CD4-positive, CD25-positive, alpha-beta regulatory T cell (primary cell): ENCODE measurements around the gene SIX3. TPM values are rescaled to one million over a fixed set of nuclear protein-coding genes. Genes with fewer than 3 reads are reported as not detected.

ENCODE experiments used
- ATAC-seq, 2 donors: fragments of 150-1000 bp; cut with Tn5 transposase; one replicate each; pipeline ENCODE4 v1.10.0; 2021; ENCODE audit warnings: low read depth in 2 of 2, moderate number of reproducible peaks in 2 of 2, moderate library complexity in 1 of 2
- DNase-seq, 3 donors: peaks; one replicate each; pipeline versions ENCODE4 v3.0.0 to v3.0.0-alpha.2; 2012 to 2022; ENCODE audit warnings: mixed read lengths in 1 of 3
- H3K27ac ChIP-seq: one replicate; pipeline ENCODE4 v1.7.0; 2013; ENCODE audit warnings: mild to moderate bottlenecking, low read length; ENCODE audit not compliant: insufficient read depth, poor library complexity, severe bottlenecking
- H3K27me3 ChIP-seq: one replicate; pipeline ENCODE4 v1.7.0; 2013; ENCODE audit warnings: low read length; ENCODE audit not compliant: control insufficient read depth, insufficient read depth
- H3K36me3 ChIP-seq: one replicate; pipeline ENCODE4 v1.7.0; 2013; ENCODE audit warnings: mild to moderate bottlenecking, low read length, moderate library complexity; ENCODE audit not compliant: control insufficient read depth, insufficient read depth
- H3K4me1 ChIP-seq: 2 replicates; pipeline ENCODE4 v1.7.0; 2013; ENCODE audit warnings: mild to moderate bottlenecking, low read length; ENCODE audit not compliant: insufficient read depth, control insufficient read depth, poor library complexity, severe bottlenecking
- H3K4me3 ChIP-seq: one replicate; pipeline ENCODE4 v1.7.0; 2013; ENCODE audit warnings: low read depth, mild to moderate bottlenecking, low read length, moderate library complexity
- H3K9me3 ChIP-seq, 2 experiments: 1 replicate in 1 of 2; 2 replicates in 1 of 2; pipeline ENCODE4 v1.7.0; 2013; ENCODE audit warnings: low read length in 2 of 2, mild to moderate bottlenecking in 1 of 2, moderate library complexity in 1 of 2; ENCODE audit not compliant: control insufficient read depth in 2 of 2
- H3K27ac Mint-ChIP-seq, 3 donors: one replicate each; pipeline ENCODE4 v1.8.0; 2020 to 2022; ENCODE audit warnings: mild to moderate bottlenecking in 3 of 3, mixed read lengths in 3 of 3, moderate library complexity in 2 of 3
- H3K27me3 Mint-ChIP-seq: one replicate; pipeline ENCODE4 v1.8.0; 2022; ENCODE audit warnings: mild to moderate bottlenecking, mixed read lengths
- H3K36me3 Mint-ChIP-seq: one replicate; pipeline ENCODE4 v1.8.0; 2020; ENCODE audit warnings: mixed read lengths
- H3K4me1 Mint-ChIP-seq, 4 donors: one replicate each; pipeline ENCODE4 v1.8.0; 2020 to 2022; ENCODE audit warnings: mixed read lengths in 4 of 4, mild to moderate bottlenecking in 1 of 4
- H3K4me3 Mint-ChIP-seq, 4 donors: one replicate each; pipeline ENCODE4 v1.8.0; 2020 to 2022; ENCODE audit warnings: mild to moderate bottlenecking in 4 of 4, mixed read lengths in 4 of 4, moderate library complexity in 3 of 4
- H3K9me3 Mint-ChIP-seq, 7 donors: one replicate each; pipeline ENCODE4 v1.8.0; 2020 to 2022; ENCODE audit warnings: mixed read lengths in 7 of 7, mild to moderate bottlenecking in 3 of 7, moderate library complexity in 2 of 7
- polyA plus RNA-seq, 4 donors: library from polyadenylated mRNA; unstranded; fragments of 300-500 nt; fragmentation: Illumina TruSeq; gene quantifications; one replicate each; pipeline ENCODE4 v1.2.3, GENCODE V29; 2021
- total RNA-seq: library from RNA; stranded (reverse); gene quantifications from one replicate; pipeline ENCODE4 v1.2.3, GENCODE V29; 2022

Gene SIX3
- total RNA-seq, result not detected
- not detected for polyA plus RNA-seq

DNA sequence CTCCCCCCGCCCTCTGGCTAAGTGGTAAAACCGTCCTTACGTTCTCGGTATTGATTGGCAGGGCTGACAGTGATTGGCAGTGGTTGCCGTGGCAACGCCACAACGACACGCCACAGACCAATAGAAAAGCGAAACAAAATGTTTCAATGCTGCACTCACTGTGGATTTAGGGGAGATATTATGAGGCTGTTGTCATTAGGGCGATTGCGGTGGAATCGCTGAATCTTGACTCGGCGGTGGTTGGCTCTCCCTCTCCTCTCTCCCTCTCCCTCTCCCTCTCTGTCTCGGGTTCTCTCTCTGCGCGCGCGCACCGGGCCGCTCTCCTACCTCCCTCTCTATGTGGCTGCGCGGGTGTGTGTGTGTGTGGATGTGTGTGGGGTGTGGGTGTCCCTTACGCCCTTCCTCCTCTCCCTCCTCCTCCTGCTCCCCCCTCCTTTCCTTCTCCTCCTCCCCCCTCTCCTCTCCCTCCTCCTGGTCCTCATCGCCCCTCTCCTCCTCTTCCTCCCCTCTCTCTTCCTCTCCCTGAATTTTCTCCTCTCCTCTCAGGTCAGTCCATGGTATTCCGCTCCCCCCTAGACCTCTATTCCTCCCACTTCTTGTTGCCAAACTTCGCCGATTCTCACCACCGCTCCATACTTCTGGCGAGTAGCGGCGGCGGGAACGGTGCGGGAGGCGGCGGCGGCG lies at the start of gene SIX3:
TSS of gene SIX3 (plus strand) at position 152 of the 684 bp plus-strand sequence. CDS start at position 555, 403 bp downstream.
- Mint-ChIP-seq H3K4me3 (peak within 1 kb of the TSS; percentile 79 to 91 (median 82)), H3K36me3 (no peaks in the 10 kb centered on the region), H3K27me3 (peaks cover 84% of the 10 kb centered on the region), H3K27ac (no peak within 1 kb of the TSS), H3K9me3 (peaks cover 0 to 2% (median 0%) of the 10 kb centered on the region in 7 donors), H3K4me1 (peaks cover 0 to 63% (median 24%) of the 10 kb centered on the region in 4 donors)
- Histone ChIP-seq H3K36me3 (no peaks in the 10 kb centered on the region), H3K27ac (no peak within 1 kb of the TSS), H3K4me3 (peak within 1 kb of the TSS; percentile 44), H3K9me3 (no peaks in the 10 kb centered on the region), H3K4me1 (peaks cover 52% of the 10 kb centered on the region), H3K27me3 (peaks cover 23% of the 10 kb centered on the region)
- DNase-seq (peak in 2 of 3 donors; percentile 38 to 82), ATAC-seq (peak in 1 of 2 donors; percentile 47)

DNA sequence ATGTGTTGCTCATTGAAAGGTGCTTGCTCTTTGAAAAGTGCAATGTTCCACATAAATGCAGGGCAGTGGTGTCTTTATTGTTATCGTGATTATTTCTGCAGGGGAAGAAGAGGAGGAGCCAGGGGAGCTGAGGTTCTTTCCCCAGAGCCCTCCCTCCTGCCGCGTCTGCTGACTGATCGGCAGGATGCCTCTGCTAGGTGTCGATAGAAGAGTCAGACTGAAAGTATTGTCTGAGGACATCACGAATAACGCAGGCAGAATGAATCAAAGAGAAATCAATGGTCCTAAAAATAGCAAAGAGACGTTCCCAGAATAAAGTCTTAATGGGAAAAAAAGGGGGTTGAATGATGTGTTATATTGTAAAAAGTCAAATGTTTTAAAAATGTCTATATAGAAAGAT lies 47.4 kb upstream of the SIX3 start:
- peaks cover 5% of the 10 kb centered on the region for H3K27me3 Mint-ChIP-seq
- H3K36me3 Mint-ChIP-seq, result no peaks in the 10 kb centered on the region
- H3K4me3 Mint-ChIP-seq, result peak overlapping the region in 1 of 4 donors; percentile 3
- Histone ChIP-seq H3K36me3 (no peaks in the 10 kb centered on the region), H3K9me3 (peaks cover 2 to 12% of the 10 kb centered on the region in 2 experiments), H3K27ac (no peak overlapping the region), H3K27me3 (no peaks in the 10 kb centered on the region), H3K4me3 (peak overlapping the region; percentile 13), H3K4me1 (no peaks in the 10 kb centered on the region)
- peaks cover 1 to 22% (median 5%) of the 10 kb centered on the region in 7 donors for H3K9me3 Mint-ChIP-seq
- peaks cover 0 to 4% (median 4%) of the 10 kb centered on the region in 4 donors for H3K4me1 Mint-ChIP-seq
- peak in 1 of 3 donors; percentile 34 for DNase-seq
- no peak overlapping the region for H3K27ac Mint-ChIP-seq
- no peak for ATAC-seq

DNA sequence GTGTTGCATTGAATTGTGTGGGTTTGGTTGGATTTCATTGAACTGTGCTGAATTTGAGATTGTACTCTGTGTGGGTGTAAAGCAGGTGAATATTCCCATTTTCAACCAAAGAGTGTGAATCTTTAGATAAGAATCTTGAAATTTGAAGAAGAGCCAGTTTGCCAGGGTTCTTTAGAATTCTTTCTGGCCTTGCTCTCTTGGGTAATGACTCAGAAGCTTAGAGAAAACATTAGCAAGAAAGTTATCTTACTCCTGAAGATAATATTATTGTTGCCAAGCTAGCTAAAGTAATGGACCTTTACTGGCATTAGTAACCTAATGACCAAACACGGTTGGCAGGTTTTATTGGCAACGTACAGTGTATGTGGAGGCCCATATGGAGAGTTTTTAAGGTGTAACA lies 46.4 kb upstream of the SIX3 start:
- Histone ChIP-seq H3K27me3 (no peaks in the 10 kb centered on the region), H3K4me1 (no peaks in the 10 kb centered on the region), H3K4me3 (no peak overlapping the region), H3K9me3 (peaks cover 2 to 12% of the 10 kb centered on the region in 2 experiments), H3K36me3 (no peaks in the 10 kb centered on the region), H3K27ac (no peak overlapping the region)
- Mint-ChIP-seq H3K4me1 (peaks cover 0 to 4% (median 4%) of the 10 kb centered on the region in 4 donors), H3K36me3 (no peaks in the 10 kb centered on the region), H3K9me3 (peaks cover 1 to 22% (median 4%) of the 10 kb centered on the region in 7 donors), H3K27me3 (peaks cover 5% of the 10 kb centered on the region), H3K4me3 (no peak overlapping the region), H3K27ac (no peak overlapping the region)
- DNase-seq, result no peak
- ATAC-seq, result no peak

DNA sequence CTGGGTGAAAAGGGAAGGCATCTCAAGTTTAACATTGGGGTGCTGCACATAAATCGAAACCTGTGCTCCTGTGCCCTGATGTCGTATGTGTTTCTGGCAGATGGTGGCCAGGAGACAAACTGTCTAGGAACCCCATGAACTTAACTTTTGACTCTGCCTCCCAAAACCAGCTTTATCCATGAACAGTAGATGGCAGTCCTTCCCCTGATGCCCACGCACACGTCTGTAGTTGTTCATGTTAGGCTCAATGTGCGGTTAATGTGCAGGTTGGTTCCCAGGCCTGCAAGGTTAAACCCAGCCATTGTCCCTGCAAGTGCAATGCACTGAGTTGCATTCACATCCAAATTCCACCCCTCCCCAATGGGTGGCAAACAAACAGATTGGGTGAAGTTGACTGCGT lies 44.1 kb upstream of the SIX3 start:
- ATAC-seq (no peak), DNase-seq (no peak)
- peaks cover 2 to 8% of the 10 kb centered on the region in 2 experiments for H3K9me3 ChIP-seq
- H3K36me3 ChIP-seq, result no peaks in the 10 kb centered on the region
- Mint-ChIP-seq H3K27ac (no peak overlapping the region), H3K9me3 (peaks cover 1 to 9% (median 3%) of the 10 kb centered on the region in 7 donors), H3K27me3 (peaks cover 5% of the 10 kb centered on the region), H3K4me3 (no peak overlapping the region), H3K4me1 (peaks cover 0 to 4% (median 4%) of the 10 kb centered on the region in 4 donors), H3K36me3 (no peaks in the 10 kb centered on the region)
- no peak overlapping the region for H3K27ac ChIP-seq
- H3K4me1 ChIP-seq, result no peaks in the 10 kb centered on the region
- H3K4me3 ChIP-seq, result no peak overlapping the region
- H3K27me3 ChIP-seq, result no peaks in the 10 kb centered on the region

DNA sequence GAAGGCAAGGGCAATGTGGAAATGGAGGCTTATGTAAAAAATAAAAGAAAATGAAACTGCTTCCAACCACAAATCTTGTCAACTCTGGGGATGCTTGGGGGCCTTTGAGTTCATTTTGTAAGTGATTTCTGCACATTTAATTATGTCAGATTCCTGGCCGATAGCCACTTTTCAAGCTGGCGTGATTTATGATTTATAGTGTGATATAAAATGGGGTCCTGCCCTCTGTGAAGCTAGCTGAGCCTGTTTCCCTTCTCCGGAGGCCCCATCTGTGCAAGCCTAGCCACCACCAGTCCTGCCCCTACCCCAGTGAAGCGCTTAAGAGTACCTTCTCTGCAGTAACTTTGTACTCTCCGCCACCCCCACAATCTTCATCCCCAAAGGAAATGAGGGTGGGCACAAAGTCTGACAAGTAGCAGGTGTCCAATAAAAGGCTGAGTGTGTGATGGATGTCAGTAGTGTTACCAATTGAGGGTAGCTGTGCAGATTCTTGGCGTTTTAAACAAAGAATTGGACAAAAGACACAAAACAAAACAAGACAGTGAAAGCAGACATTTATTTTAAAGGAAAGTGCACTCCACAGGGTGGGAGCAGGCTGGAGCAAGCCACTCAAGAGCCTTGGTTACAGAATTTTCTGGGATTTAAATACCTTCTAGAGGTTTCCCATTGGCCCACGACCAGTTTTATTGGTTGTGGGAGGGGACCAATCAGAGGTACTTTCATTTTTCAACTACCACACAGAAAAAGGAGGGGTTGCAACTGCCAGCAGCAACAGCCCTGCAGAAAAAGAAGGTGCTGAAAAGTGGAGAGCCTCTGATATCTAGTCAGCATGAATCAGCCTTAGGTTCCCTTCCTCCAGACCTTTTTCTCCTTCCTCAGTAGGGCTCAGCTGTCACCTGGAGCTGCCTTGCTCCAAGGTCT lies 39.0 kb upstream of the SIX3 start:
- Mint-ChIP-seq H3K27me3 (peaks cover 12% of the 10 kb centered on the region), H3K27ac (no peak overlapping the region), H3K4me3 (no peak overlapping the region), H3K36me3 (no peaks in the 10 kb centered on the region), H3K9me3 (peaks cover 0 to 1% (median 0%) of the 10 kb centered on the region in 7 donors), H3K4me1 (peaks cover 0 to 2% (median 0%) of the 10 kb centered on the region in 4 donors)
- Histone ChIP-seq H3K36me3 (no peaks in the 10 kb centered on the region), H3K4me1 (no peaks in the 10 kb centered on the region), H3K4me3 (no peak overlapping the region), H3K27ac (no peak overlapping the region), H3K9me3 (no peaks in the 10 kb centered on the region), H3K27me3 (no peaks in the 10 kb centered on the region)
- ATAC-seq, result no peak
- DNase-seq, result no peak

DNA sequence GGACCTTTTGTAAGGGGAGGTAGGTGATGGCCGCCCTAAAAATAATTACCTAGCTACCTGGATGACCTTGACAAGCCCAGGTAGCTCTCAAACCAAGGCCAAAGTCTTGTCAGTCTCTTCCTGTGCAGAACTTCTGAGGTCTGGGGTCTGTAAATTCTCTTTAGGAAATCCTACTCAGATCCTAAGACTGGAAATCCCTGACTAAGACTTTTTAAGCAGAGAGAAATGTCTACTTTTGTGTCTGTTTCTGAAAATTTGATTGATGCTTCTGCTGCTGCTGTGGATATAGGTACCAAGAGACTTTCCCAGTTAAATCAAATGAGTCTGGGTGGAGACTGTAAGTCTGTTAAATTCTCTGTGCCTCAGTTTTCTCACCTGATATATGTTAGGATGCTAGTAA lies 36.9 kb upstream of the SIX3 start:
- Mint-ChIP-seq H3K27ac (no peak overlapping the region), H3K36me3 (no peaks in the 10 kb centered on the region), H3K9me3 (peaks cover 0 to 8% (median 0%) of the 10 kb centered on the region in 7 donors), H3K27me3 (peaks cover 16% of the 10 kb centered on the region), H3K4me3 (no peak overlapping the region), H3K4me1 (peaks cover 0 to 2% (median 0%) of the 10 kb centered on the region in 4 donors)
- Histone ChIP-seq H3K27ac (no peak overlapping the region), H3K27me3 (no peaks in the 10 kb centered on the region), H3K4me1 (no peaks in the 10 kb centered on the region), H3K36me3 (no peaks in the 10 kb centered on the region), H3K9me3 (peaks cover 0 to under 1% of the 10 kb centered on the region in 2 experiments), H3K4me3 (no peak overlapping the region)
- DNase-seq (no peak), ATAC-seq (no peak)

DNA sequence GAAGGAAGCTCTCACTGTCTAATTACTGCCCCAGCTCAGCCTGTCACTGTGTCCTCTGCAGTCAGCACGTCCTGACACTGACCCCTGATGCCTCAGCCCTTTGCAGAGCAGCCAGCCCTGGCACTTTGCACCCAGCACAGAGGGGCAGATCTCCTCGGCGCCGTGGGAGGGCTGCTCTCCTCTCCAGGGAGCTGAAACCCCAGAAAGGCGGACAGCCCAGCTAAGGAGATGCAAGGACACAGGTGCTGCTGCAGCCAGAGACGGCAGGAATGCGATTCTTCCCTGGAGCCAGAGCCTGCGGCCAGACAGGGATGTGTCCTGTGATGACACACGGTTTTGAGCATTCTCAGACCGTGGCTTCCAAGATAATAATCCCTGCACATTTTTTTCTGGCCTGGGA lies 34.5 kb upstream of the SIX3 start:
- no peaks in the 10 kb centered on the region for H3K36me3 Mint-ChIP-seq
- H3K27me3 Mint-ChIP-seq, result peaks cover 22% of the 10 kb centered on the region
- ATAC-seq (no peak), DNase-seq (no peak)
- H3K27ac ChIP-seq, result no peak overlapping the region
- peaks cover 0 to 22% (median 7%) of the 10 kb centered on the region in 7 donors for H3K9me3 Mint-ChIP-seq
- no peaks in the 10 kb centered on the region for H3K36me3 ChIP-seq
- H3K4me3 ChIP-seq, result no peak overlapping the region
- H3K4me1 ChIP-seq, result no peaks in the 10 kb centered on the region
- H3K27ac Mint-ChIP-seq, result no peak overlapping the region
- peaks cover 4% of the 10 kb centered on the region in 2 experiments for H3K9me3 ChIP-seq
- H3K4me1 Mint-ChIP-seq, result peaks cover 0 to 2% (median 0%) of the 10 kb centered on the region in 4 donors
- H3K27me3 ChIP-seq, result no peaks in the 10 kb centered on the region
- no peak overlapping the region for H3K4me3 Mint-ChIP-seq
